SK-N-SH (cell line): ENCODE data around the gene GLCCI1. TPM values are rescaled to one million over a fixed set of nuclear protein-coding genes. Genes with fewer than 3 reads are reported as not detected.

Experiments
- CTCF ChIA-PET: fragments of 300-600, 350-600 bp; formaldehyde crosslinking; extraction: SDS; loops from one replicate; lab custom pipeline; 2021; lab: Yijun Ruan, JAX
- POLR2A ChIA-PET: fragments of 350-600 bp; sonication (Branson Sonifier 250); formaldehyde crosslinking; extraction: SDS; loops from one replicate; lab custom pipeline; 2020; ENCODE audit warnings: antibody characterized with exemption, inconsistent platforms; lab: Yijun Ruan, JAX
- DNase-seq: peaks from one replicate; pipeline ENCODE4 v3.0.0; 2012
- H2AFZ ChIP-seq: fragments of 200-600 bp; sonication (generic); 2 replicates; pipeline ENCODE4 v1.8.1; 2016; ENCODE audit warnings: antibody characterized with exemption, mild to moderate bottlenecking, low read depth
- H3F3A ChIP-seq: fragments of 200-600 bp; sonication (generic); replicated peaks from 2 replicates; pipeline ENCODE3; 2016; ENCODE audit warnings: antibody characterized with exemption, mild to moderate bottlenecking; ENCODE audit not compliant: insufficient read depth
- H3K27ac ChIP-seq, 2 experiments: fragments of 200-500 bp in 1 of 2; fragments of 200-600 bp in 1 of 2; sonication (Bioruptor generic) in 1 of 2; sonication (generic), shearing (Covaris generic) in 1 of 2; 2 replicates each; pipeline versions ENCODE4 v1.5.1 to v1.6.1; 2014 to 2016; ENCODE audit warnings: low read depth in 2 of 2, inconsistent platforms in 1 of 2, low read length in 1 of 2, mild to moderate bottlenecking in 1 of 2, mixed read lengths in 1 of 2
- H3K27me3 ChIP-seq: fragments of 200-600 bp; sonication (generic), shearing (Covaris generic); 2 replicates; pipeline ENCODE4 v1.6.1; 2016; ENCODE audit warnings: mixed run types; ENCODE audit not compliant: insufficient read depth
- H3K36me3 ChIP-seq, 2 experiments: fragments of 200-500 bp in 1 of 2; fragments of 200-600 bp in 1 of 2; sonication (Bioruptor generic) in 1 of 2; sonication (generic) in 1 of 2; replicated peaks in 1 of 2; 2 replicates each; pipeline versions ENCODE3 to v1.5.1; 2014 to 2016; ENCODE audit warnings: low read length in 1 of 2, mild to moderate bottlenecking in 1 of 2; ENCODE audit not compliant: insufficient read depth in 2 of 2, control insufficient read depth in 1 of 2
- H3K4me1 ChIP-seq, 2 experiments: fragments of 200-500 bp in 1 of 2; fragments of 200-600 bp in 1 of 2; sonication (Bioruptor generic) in 1 of 2; sonication (generic), shearing (Covaris generic) in 1 of 2; 2 replicates each; pipeline versions ENCODE4 v1.5.1 to v1.6.1; 2014 to 2016; ENCODE audit warnings: low read depth in 1 of 2, low read length in 1 of 2, mixed run types in 1 of 2; ENCODE audit not compliant: insufficient read depth in 2 of 2, control insufficient read depth in 1 of 2
- H3K4me2 ChIP-seq: fragments of 200-600 bp; sonication (generic), shearing (Covaris generic); 2 replicates; pipeline ENCODE4 v1.6.1; 2017; ENCODE audit warnings: mixed run types
- H3K4me3 ChIP-seq, 2 experiments: fragments of 200-500 bp in 1 of 2; fragments of 200-600 bp in 1 of 2; sonication (Bioruptor generic) in 1 of 2; sonication (generic), shearing (Covaris generic) in 1 of 2; 2 replicates each; pipeline versions ENCODE4 v1.5.1 to v1.8.1; 2014 to 2016; ENCODE audit warnings: low read depth in 2 of 2, inconsistent platforms in 1 of 2, low read length in 1 of 2, mild to moderate bottlenecking in 1 of 2, mixed read lengths in 1 of 2, moderate library complexity in 1 of 2
- H3K79me2 ChIP-seq: fragments of 200-600 bp; sonication (generic); 2 replicates; pipeline ENCODE4 v1.8.1; 2017; ENCODE audit warnings: mild to moderate bottlenecking; ENCODE audit not compliant: insufficient read depth
- H3K9ac ChIP-seq: fragments of 200-600 bp; sonication (generic); 2 replicates; pipeline ENCODE4 v1.6.1; 2017; ENCODE audit warnings: mixed run types
- H3K9me2 ChIP-seq: fragments of 200-600 bp; sonication (generic); 2 replicates; pipeline ENCODE4 v1.6.1; 2017; ENCODE audit warnings: mixed run types
- H3K9me3 ChIP-seq: fragments of 200-600 bp; sonication (generic); 2 replicates; pipeline ENCODE4 v1.6.1; 2017; ENCODE audit warnings: mixed run types, mild to moderate bottlenecking, moderate library complexity
- H4K20me1 ChIP-seq: fragments of 200-600 bp; sonication (generic); 2 replicates; pipeline ENCODE4 v1.6.1; 2017; ENCODE audit warnings: mild to moderate bottlenecking, mixed run types; ENCODE audit not compliant: insufficient read depth
- ELF1 ChIP-seq: IDR thresholded peaks from 2 replicates; pipeline ENCODE4 v1.4.0; 2012
- EZH2phosphoT487 ChIP-seq: fragments of 200-600 bp; sonication (generic); IDR thresholded peaks from 2 replicates; pipeline ENCODE4 v1.6.1; 2017; ENCODE audit warnings: low read depth, mixed run types, mild to moderate bottlenecking, antibody characterized with exemption, moderate library complexity, borderline replicate concordance
- FOSL2 ChIP-seq: IDR thresholded peaks from 2 replicates; pipeline ENCODE4 v1.4.0; 2012; ENCODE audit warnings: low read depth, mild to moderate bottlenecking, moderate library complexity, borderline replicate concordance
- FOXJ3 ChIP-seq: sonication (generic); formaldehyde crosslinking; IDR thresholded peaks from 2 replicates; pipeline ENCODE4 v1.5.1; 2020; ENCODE audit warnings: mild to moderate bottlenecking, missing genetic modification reagents
- FOXM1 ChIP-seq: IDR thresholded peaks from 2 replicates; pipeline ENCODE4 v1.4.0; 2012; ENCODE audit warnings: low read depth, mild to moderate bottlenecking
- GABPA ChIP-seq: IDR thresholded peaks from 2 replicates; pipeline ENCODE4 v1.4.0; 2012; ENCODE audit warnings: low read depth, mild to moderate bottlenecking
- JUND ChIP-seq: IDR thresholded peaks from 2 replicates; pipeline ENCODE4 v1.4.0; 2012
- MEF2A ChIP-seq: IDR thresholded peaks from 2 replicates; pipeline ENCODE4 v1.4.0; 2012; ENCODE audit warnings: low read depth, borderline replicate concordance
- POLR2AphosphoS5 ChIP-seq: IDR thresholded peaks from 2 replicates; pipeline ENCODE4 v1.6.1; 2012; ENCODE audit warnings: low read depth, low read length
- RCOR1 ChIP-seq: fragments of 150-350 bp; IDR thresholded peaks from 2 replicates; pipeline ENCODE4 v1.6.1; 2017; ENCODE audit warnings: antibody characterized with exemption, low read length
- RXRA ChIP-seq: IDR thresholded peaks from 2 replicates; pipeline ENCODE4 v1.4.0; 2012; ENCODE audit warnings: low read depth, mild to moderate bottlenecking, borderline replicate concordance
- TAF1 ChIP-seq: IDR thresholded peaks from 2 replicates; pipeline ENCODE4 v1.6.1; 2012; ENCODE audit warnings: low read depth, mild to moderate bottlenecking, low read length, moderate library complexity, borderline replicate concordance
- TEAD4 ChIP-seq: IDR thresholded peaks from 2 replicates; pipeline ENCODE4 v1.4.0; 2012; ENCODE audit warnings: mild to moderate bottlenecking, borderline replicate concordance; ENCODE audit not compliant: insufficient read depth
- WGBS: methylation state at CpG from one replicate; pipeline ENCODE4 v1.1.6; 2017; ENCODE audit warnings: low lambda C conversion rate; 5-methylcytosine and 5-hydroxymethylcytosine counted together
- polyA plus RNA-seq, 3 experiments: library from polyadenylated mRNA; depleted of rRNA; stranded (reverse); fragments of >200 nt; gene quantifications; 2 replicates each; pipeline ENCODE4 v1.2.3, GENCODE V29; 2012
- TF ChIP-seq, protein P1 (sequence below): IDR thresholded peaks from 2 replicates; pipeline ENCODE4 v1.6.1; 2012; ENCODE audit warnings: mild to moderate bottlenecking, low read depth, low read length, moderate library complexity
- TF ChIP-seq, protein P2 (sequence below): IDR thresholded peaks from 2 replicates; pipeline ENCODE4 v1.4.0; 2012; ENCODE audit warnings: low read depth, borderline replicate concordance
- TF ChIP-seq, protein P3 (sequence below): IDR thresholded peaks from 2 replicates; pipeline ENCODE4; 2012
- TF ChIP-seq, protein P4 (sequence below): fragments of 150-350 bp; IDR thresholded peaks from 2 replicates; pipeline ENCODE4 v1.6.1; 2017; ENCODE audit warnings: antibody characterized with exemption, low read length, low read depth, borderline replicate concordance
- TF ChIP-seq, protein P5 (sequence below): fragments of 150-350 bp; IDR thresholded peaks from 2 replicates; pipeline ENCODE4 v1.6.1; 2016; ENCODE audit warnings: mild to moderate bottlenecking, low read depth, low read length
- TF ChIP-seq, protein P6 (sequence below): IDR thresholded peaks from 2 replicates; pipeline ENCODE4 v1.4.0; 2012; ENCODE audit warnings: low read depth
- TF ChIP-seq, protein P7 (sequence below): IDR thresholded peaks from 2 replicates; pipeline ENCODE4 v1.4.0; 2012; ENCODE audit warnings: low read depth, borderline replicate concordance
- TF ChIP-seq, protein P8 (sequence below): fragments of 200-600 bp; sonication (generic); IDR thresholded peaks from 2 replicates; pipeline ENCODE4 v1.6.1; 2017; ENCODE audit warnings: antibody characterized with exemption, mild to moderate bottlenecking, moderate library complexity

Gene GLCCI1
- polyA plus RNA-seq, 1 of the 3 experiments (the other 2 are of a cell fraction): 5.5 TPM

DNA sequence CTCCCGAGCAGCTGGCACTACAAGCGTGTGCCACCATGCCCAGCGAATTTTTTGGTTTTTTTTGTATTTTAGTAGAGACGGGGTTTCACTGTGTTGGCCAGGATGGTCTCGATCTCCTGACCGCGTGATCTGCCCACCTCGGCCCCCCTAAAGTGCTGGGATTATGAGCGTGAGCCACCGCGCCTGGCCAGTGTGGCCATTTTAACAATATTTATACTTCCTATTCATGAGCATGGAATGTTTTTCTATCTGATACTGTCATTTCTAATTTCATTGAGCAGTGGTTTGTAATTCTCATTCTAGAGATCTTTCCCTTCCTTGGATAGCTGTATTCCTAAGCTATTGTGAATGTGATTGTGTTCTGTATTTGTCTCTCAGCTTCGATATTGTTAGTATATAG lies 96.2 kb downstream of the GLCCI1 start:
- no peaks in the 10 kb centered on the region for H3K9me2 ChIP-seq
- H3K4me1 ChIP-seq: peaks cover 0 to 8% of the 10 kb centered on the region in 2 experiments; a peak in 2 of 4 replicates
- H3K4me3 ChIP-seq: no peak overlapping the region
- H3K4me2 ChIP-seq: peak overlapping the region; percentile 32; the same call in 1 of the 2 replicates
- peaks cover 30% of the 10 kb centered on the region for H3F3A ChIP-seq
- WGBS: 93% methylated on average over 12 of the region's 12 CpGs
- no peaks in the 10 kb centered on the region for H3K79me2 ChIP-seq
- H3K9ac ChIP-seq: peak overlapping the region; percentile 50
- no peak overlapping the region for H2AFZ ChIP-seq
- H4K20me1 ChIP-seq: peaks cover 3% of the 10 kb centered on the region; the same call in 1 of the 2 replicates
- CTCF ChIA-PET: interaction anchor here (1.4 to 2.0 kb wide), 2 partner anchors 9 to 47 kb away, joined by 4 read pairs; no protein-coding TSS in a partner anchor
- H3K9me3 ChIP-seq: no peaks in the 10 kb centered on the region
- H3K36me3 ChIP-seq: peaks cover 6 to 11% of the 10 kb centered on the region in 2 experiments
- H3K27me3 ChIP-seq: no peaks in the 10 kb centered on the region
- H3K27ac ChIP-seq: peak overlapping the region in 1 of 2 experiments; percentile 95; a peak in 2 of 4 replicates
- POLR2A ChIA-PET: no interaction called here
- DNase-seq: no peak
- TF ChIP-seq ELF1 (no peak), EZH2phosphoT487 (no peak), RCOR1 (no peak), MEF2A (no peak), POLR2AphosphoS5 (no peak), FOSL2 (peak; percentile 49; the same call in 1 of the 2 replicates), FOXJ3 (no peak), GABPA (no peak), TAF1 (no peak), JUND (peak; percentile 65), TEAD4 (0 out of 2 replicates have a peak, but pooled peaks have one; percentile 17), FOXM1 (0 out of 2 replicates have a peak, but pooled peaks have one; percentile 27), RXRA (0 out of 2 replicates have a peak, but pooled peaks have one; percentile 1)
- TF ChIP-seq, protein P1, sequence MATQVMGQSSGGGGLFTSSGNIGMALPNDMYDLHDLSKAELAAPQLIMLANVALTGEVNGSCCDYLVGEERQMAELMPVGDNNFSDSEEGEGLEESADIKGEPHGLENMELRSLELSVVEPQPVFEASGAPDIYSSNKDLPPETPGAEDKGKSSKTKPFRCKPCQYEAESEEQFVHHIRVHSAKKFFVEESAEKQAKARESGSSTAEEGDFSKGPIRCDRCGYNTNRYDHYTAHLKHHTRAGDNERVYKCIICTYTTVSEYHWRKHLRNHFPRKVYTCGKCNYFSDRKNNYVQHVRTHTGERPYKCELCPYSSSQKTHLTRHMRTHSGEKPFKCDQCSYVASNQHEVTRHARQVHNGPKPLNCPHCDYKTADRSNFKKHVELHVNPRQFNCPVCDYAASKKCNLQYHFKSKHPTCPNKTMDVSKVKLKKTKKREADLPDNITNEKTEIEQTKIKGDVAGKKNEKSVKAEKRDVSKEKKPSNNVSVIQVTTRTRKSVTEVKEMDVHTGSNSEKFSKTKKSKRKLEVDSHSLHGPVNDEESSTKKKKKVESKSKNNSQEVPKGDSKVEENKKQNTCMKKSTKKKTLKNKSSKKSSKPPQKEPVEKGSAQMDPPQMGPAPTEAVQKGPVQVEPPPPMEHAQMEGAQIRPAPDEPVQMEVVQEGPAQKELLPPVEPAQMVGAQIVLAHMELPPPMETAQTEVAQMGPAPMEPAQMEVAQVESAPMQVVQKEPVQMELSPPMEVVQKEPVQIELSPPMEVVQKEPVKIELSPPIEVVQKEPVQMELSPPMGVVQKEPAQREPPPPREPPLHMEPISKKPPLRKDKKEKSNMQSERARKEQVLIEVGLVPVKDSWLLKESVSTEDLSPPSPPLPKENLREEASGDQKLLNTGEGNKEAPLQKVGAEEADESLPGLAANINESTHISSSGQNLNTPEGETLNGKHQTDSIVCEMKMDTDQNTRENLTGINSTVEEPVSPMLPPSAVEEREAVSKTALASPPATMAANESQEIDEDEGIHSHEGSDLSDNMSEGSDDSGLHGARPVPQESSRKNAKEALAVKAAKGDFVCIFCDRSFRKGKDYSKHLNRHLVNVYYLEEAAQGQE: no peak
- TF ChIP-seq, protein P2, sequence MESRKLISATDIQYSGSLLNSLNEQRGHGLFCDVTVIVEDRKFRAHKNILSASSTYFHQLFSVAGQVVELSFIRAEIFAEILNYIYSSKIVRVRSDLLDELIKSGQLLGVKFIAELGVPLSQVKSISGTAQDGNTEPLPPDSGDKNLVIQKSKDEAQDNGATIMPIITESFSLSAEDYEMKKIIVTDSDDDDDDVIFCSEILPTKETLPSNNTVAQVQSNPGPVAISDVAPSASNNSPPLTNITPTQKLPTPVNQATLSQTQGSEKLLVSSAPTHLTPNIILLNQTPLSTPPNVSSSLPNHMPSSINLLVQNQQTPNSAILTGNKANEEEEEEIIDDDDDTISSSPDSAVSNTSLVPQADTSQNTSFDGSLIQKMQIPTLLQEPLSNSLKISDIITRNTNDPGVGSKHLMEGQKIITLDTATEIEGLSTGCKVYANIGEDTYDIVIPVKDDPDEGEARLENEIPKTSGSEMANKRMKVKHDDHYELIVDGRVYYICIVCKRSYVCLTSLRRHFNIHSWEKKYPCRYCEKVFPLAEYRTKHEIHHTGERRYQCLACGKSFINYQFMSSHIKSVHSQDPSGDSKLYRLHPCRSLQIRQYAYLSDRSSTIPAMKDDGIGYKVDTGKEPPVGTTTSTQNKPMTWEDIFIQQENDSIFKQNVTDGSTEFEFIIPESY: 0 out of 2 replicates have a peak, but pooled peaks have one; percentile 72
- TF ChIP-seq, protein P3, sequence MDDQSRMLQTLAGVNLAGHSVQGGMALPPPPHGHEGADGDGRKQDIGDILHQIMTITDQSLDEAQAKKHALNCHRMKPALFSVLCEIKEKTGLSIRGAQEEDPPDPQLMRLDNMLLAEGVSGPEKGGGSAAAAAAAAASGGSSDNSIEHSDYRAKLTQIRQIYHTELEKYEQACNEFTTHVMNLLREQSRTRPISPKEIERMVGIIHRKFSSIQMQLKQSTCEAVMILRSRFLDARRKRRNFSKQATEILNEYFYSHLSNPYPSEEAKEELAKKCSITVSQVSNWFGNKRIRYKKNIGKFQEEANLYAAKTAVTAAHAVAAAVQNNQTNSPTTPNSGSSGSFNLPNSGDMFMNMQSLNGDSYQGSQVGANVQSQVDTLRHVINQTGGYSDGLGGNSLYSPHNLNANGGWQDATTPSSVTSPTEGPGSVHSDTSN: peak; percentile 86
- TF ChIP-seq, protein P4, sequence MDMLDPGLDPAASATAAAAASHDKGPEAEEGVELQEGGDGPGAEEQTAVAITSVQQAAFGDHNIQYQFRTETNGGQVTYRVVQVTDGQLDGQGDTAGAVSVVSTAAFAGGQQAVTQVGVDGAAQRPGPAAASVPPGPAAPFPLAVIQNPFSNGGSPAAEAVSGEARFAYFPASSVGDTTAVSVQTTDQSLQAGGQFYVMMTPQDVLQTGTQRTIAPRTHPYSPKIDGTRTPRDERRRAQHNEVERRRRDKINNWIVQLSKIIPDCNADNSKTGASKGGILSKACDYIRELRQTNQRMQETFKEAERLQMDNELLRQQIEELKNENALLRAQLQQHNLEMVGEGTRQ: no peak
- TF ChIP-seq, protein P5, sequence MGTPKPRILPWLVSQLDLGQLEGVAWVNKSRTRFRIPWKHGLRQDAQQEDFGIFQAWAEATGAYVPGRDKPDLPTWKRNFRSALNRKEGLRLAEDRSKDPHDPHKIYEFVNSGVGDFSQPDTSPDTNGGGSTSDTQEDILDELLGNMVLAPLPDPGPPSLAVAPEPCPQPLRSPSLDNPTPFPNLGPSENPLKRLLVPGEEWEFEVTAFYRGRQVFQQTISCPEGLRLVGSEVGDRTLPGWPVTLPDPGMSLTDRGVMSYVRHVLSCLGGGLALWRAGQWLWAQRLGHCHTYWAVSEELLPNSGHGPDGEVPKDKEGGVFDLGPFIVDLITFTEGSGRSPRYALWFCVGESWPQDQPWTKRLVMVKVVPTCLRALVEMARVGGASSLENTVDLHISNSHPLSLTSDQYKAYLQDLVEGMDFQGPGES: no peak
- TF ChIP-seq, protein P6, sequence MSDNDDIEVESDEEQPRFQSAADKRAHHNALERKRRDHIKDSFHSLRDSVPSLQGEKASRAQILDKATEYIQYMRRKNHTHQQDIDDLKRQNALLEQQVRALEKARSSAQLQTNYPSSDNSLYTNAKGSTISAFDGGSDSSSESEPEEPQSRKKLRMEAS: no peak
- TF ChIP-seq, protein P7, sequence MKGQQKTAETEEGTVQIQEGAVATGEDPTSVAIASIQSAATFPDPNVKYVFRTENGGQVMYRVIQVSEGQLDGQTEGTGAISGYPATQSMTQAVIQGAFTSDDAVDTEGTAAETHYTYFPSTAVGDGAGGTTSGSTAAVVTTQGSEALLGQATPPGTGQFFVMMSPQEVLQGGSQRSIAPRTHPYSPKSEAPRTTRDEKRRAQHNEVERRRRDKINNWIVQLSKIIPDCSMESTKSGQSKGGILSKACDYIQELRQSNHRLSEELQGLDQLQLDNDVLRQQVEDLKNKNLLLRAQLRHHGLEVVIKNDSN: no peak
- TF ChIP-seq, protein P8, sequence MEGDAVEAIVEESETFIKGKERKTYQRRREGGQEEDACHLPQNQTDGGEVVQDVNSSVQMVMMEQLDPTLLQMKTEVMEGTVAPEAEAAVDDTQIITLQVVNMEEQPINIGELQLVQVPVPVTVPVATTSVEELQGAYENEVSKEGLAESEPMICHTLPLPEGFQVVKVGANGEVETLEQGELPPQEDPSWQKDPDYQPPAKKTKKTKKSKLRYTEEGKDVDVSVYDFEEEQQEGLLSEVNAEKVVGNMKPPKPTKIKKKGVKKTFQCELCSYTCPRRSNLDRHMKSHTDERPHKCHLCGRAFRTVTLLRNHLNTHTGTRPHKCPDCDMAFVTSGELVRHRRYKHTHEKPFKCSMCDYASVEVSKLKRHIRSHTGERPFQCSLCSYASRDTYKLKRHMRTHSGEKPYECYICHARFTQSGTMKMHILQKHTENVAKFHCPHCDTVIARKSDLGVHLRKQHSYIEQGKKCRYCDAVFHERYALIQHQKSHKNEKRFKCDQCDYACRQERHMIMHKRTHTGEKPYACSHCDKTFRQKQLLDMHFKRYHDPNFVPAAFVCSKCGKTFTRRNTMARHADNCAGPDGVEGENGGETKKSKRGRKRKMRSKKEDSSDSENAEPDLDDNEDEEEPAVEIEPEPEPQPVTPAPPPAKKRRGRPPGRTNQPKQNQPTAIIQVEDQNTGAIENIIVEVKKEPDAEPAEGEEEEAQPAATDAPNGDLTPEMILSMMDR: no peak
